Neuronal stem cell (in vitro differentiated cells): Measurements from ENCODE around the gene L1CAM.

Source experiments
- DNase-seq: peaks from one replicate; pipeline ENCODE4 v3.0.0-alpha.2; 2013; ENCODE audit warnings: low spot score
- H2AFZ ChIP-seq: one replicate; pipeline ENCODE4 v1.6.1; 2013; ENCODE audit warnings: mild to moderate bottlenecking, low read length, inconsistent platforms
- H2AK5ac ChIP-seq: 2 replicates; pipeline ENCODE4 v1.6.1; 2013; ENCODE audit warnings: low read depth, mild to moderate bottlenecking, inconsistent platforms, low read length, moderate library complexity, mixed read lengths
- H2BK120ac ChIP-seq: 2 replicates; pipeline ENCODE4 v1.6.1; 2013; ENCODE audit warnings: low read depth, mild to moderate bottlenecking, inconsistent platforms, low read length, moderate library complexity, mixed read lengths
- H2BK12ac ChIP-seq: one replicate; pipeline ENCODE4 v1.6.1; 2013; ENCODE audit warnings: low read length, inconsistent platforms
- H2BK15ac ChIP-seq: 2 replicates; pipeline ENCODE4 v1.6.1; 2013; ENCODE audit warnings: mild to moderate bottlenecking, low read length, inconsistent platforms, mixed read lengths
- H2BK5ac ChIP-seq: one replicate; pipeline ENCODE4 v1.6.1; 2013; ENCODE audit warnings: inconsistent platforms, mild to moderate bottlenecking, low read length, moderate library complexity
- H3K14ac ChIP-seq: one replicate; pipeline ENCODE4 v1.6.1; 2013; ENCODE audit warnings: low read length, inconsistent platforms
- H3K18ac ChIP-seq: 2 replicates; pipeline ENCODE4 v1.6.1; 2013; ENCODE audit warnings: low read length, inconsistent platforms
- H3K23ac ChIP-seq: 2 replicates; pipeline ENCODE4 v1.6.1; 2013; ENCODE audit warnings: low read depth, mild to moderate bottlenecking, mixed read lengths, low read length, inconsistent platforms; ENCODE audit not compliant: poor library complexity
- H3K27ac ChIP-seq: replicated peaks from 3 replicates; pipeline ENCODE4 v1.5.1; 2013; ENCODE audit warnings: low read length, inconsistent platforms
- H3K27me3 ChIP-seq, 3 experiments: 2 replicates each; pipeline ENCODE4 v1.6.1; 2013; ENCODE audit warnings: low read length in 3 of 3, mild to moderate bottlenecking in 2 of 3, inconsistent platforms in 1 of 3, low read depth in 1 of 3, mixed read lengths in 1 of 3, moderate library complexity in 1 of 3; ENCODE audit not compliant: control insufficient read depth in 3 of 3, insufficient read depth in 3 of 3
- H3K36me3 ChIP-seq, 2 donors: replicated peaks in 1 of 2; 2 replicates each; pipeline ENCODE4 v1.6.1; 2013; ENCODE audit warnings: low read length in 2 of 2; ENCODE audit not compliant: control insufficient read depth in 2 of 2, insufficient read depth in 2 of 2
- H3K4ac ChIP-seq: 2 replicates; pipeline ENCODE4 v1.6.1; 2013; ENCODE audit warnings: inconsistent platforms, mild to moderate bottlenecking, low read length, moderate library complexity
- H3K4me1 ChIP-seq, 2 donors: 1 replicate in 1 of 2; 2 replicates in 1 of 2; pipeline ENCODE4 v1.6.1; 2013; ENCODE audit warnings: low read length in 2 of 2, low read depth in 1 of 2; ENCODE audit not compliant: control insufficient read depth in 2 of 2, insufficient read depth in 1 of 2
- H3K4me2 ChIP-seq: one replicate; pipeline ENCODE4 v1.6.1; 2013; ENCODE audit warnings: mild to moderate bottlenecking, low read length, inconsistent platforms; ENCODE audit not compliant: insufficient read depth, poor library complexity, severe bottlenecking
- H3K4me3 ChIP-seq, 2 donors: 2 replicates each; pipeline ENCODE4 v1.5.1; 2013; ENCODE audit warnings: low read length in 2 of 2, mild to moderate bottlenecking in 2 of 2, inconsistent platforms in 1 of 2, moderate library complexity in 1 of 2
- H3K79me1 ChIP-seq: one replicate; pipeline ENCODE4 v1.6.1; 2013; ENCODE audit warnings: low read depth, mild to moderate bottlenecking, inconsistent platforms, low read length, moderate library complexity
- H3K9ac ChIP-seq: one replicate; pipeline ENCODE4 v1.6.1; 2013; ENCODE audit warnings: mild to moderate bottlenecking, low read depth, low read length, inconsistent platforms; ENCODE audit not compliant: poor library complexity
- H3K9me3 ChIP-seq, 2 donors: replicated peaks in 1 of 2; 2 replicates each; pipeline versions ENCODE3 to v1.6.1; 2013; ENCODE audit warnings: low read length in 2 of 2, mild to moderate bottlenecking in 2 of 2, inconsistent platforms in 1 of 2, low read depth in 1 of 2, mixed read lengths in 1 of 2, moderate library complexity in 1 of 2; ENCODE audit not compliant: control insufficient read depth in 2 of 2, insufficient read depth in 1 of 2
- H4K8ac ChIP-seq: one replicate; pipeline ENCODE4 v1.6.1; 2013; ENCODE audit warnings: low read depth, mild to moderate bottlenecking, inconsistent platforms, low read length, moderate library complexity
- H4K91ac ChIP-seq: one replicate; pipeline ENCODE4 v1.6.1; 2013; ENCODE audit warnings: low read length, low read depth, mild to moderate bottlenecking, inconsistent platforms; ENCODE audit not compliant: poor library complexity
- WGBS, 2 donors: extraction: QIAGEN DNeasy Blood & Tissue Kit; methylation state at CpG; one replicate each; pipeline ENCODE4 v1.1.7; 2013; ENCODE audit warnings: missing lambda C conversion rate in 2 of 2, mixed read lengths in 1 of 2; ENCODE audit not compliant: insufficient read length in 2 of 2, insufficient replicate concordance in 1 of 2; ENCODE audit errors: extremely low coverage in 2 of 2; 5-methylcytosine and 5-hydroxymethylcytosine counted together

The L1CAM gene

DNA sequence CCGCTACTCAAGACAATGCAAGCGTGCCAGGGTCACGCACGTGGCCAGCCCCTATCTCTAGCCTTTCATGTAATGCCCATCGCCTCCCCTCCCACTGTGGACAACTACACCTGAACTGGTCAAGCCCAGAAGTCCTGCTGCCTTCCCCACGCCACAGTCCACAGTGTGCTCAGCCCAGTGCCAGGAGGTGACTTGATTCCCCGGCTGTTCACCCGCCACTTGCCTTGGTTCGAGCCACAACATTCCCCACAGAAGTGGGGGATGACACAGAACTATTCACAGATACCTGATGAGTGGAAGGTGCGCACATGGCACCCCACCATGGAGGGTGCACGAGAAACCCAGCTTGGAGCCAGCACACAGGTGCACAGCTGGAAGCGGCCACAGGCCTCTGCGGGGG lies 33.3 kb upstream of the L1CAM start:
- no peak overlapping the region for H3K4me3 ChIP-seq
- peaks cover 0 to 61% (median 0%) of the 10 kb centered on the region in 3 experiments for H3K27me3 ChIP-seq
- no peak overlapping the region for H2AFZ ChIP-seq
- H3K4ac ChIP-seq, result no peak overlapping the region
- no peak overlapping the region for H3K9ac ChIP-seq
- no peak overlapping the region for H3K27ac ChIP-seq
- H2BK120ac ChIP-seq, result no peak overlapping the region
- H3K23ac ChIP-seq, result no peak overlapping the region
- H2AK5ac ChIP-seq, result no peak overlapping the region
- H2BK5ac ChIP-seq, result no peak overlapping the region
- H3K9me3 ChIP-seq, result no peaks in the 10 kb centered on the region
- no peak overlapping the region for H3K4me2 ChIP-seq
- WGBS, 2 donors, result no CpG with 5 or more reads among the region's 13 CpGs
- H2BK15ac ChIP-seq, result no peak overlapping the region
- H3K36me3 ChIP-seq, result no peaks in the 10 kb centered on the region
- no peaks in the 10 kb centered on the region for H3K79me1 ChIP-seq
- H3K18ac ChIP-seq, result no peak overlapping the region
- no peak overlapping the region for H4K91ac ChIP-seq
- H3K14ac ChIP-seq, result no peak overlapping the region
- no peak overlapping the region for H4K8ac ChIP-seq
- peaks cover 0 to 13% of the 10 kb centered on the region in 2 donors for H3K4me1 ChIP-seq
- H2BK12ac ChIP-seq, result no peak overlapping the region
- no peak for DNase-seq

DNA sequence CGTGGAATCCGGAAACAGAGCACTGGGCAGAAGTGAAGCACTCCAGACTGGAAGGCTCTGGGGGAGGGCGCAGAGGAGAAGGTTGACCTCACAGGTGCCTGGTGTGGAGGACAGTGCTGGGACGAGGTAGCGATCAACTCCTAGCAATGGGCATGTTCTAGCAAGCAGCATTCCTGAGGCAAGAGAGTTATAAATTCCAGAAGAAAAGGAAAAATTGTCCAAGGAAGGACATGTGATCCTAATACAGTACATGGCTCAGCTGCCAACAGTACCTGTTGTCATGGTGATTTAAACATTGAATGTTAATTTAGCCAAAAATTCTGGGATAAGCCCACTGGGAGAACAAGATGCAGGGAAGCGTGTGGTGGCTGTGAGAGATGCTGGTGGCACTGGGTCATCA lies 31.9 kb upstream of the L1CAM start:
- Histone ChIP-seq H3K36me3 (no peaks in the 10 kb centered on the region), H3K23ac (no peak overlapping the region), H2BK120ac (no peak overlapping the region), H3K4me2 (no peak overlapping the region), H3K4me1 (peaks cover 0 to 11% of the 10 kb centered on the region in 2 donors), H3K14ac (no peak overlapping the region), H3K79me1 (no peaks in the 10 kb centered on the region), H3K27ac (no peak overlapping the region), H3K9me3 (no peaks in the 10 kb centered on the region), H3K9ac (no peak overlapping the region), H4K91ac (no peak overlapping the region), H2AFZ (no peak overlapping the region), H3K4ac (no peak overlapping the region), H2BK15ac (no peak overlapping the region), H2BK12ac (no peak overlapping the region), H3K4me3 (no peak overlapping the region), H4K8ac (no peak overlapping the region), H3K27me3 (peaks cover 0 to 63% (median 0%) of the 10 kb centered on the region in 3 experiments), H2BK5ac (no peak overlapping the region), H2AK5ac (no peak overlapping the region), H3K18ac (no peak overlapping the region)
- no CpG with 5 or more reads among the region's 6 CpGs for WGBS, 2 donors
- DNase-seq, result no peak

DNA sequence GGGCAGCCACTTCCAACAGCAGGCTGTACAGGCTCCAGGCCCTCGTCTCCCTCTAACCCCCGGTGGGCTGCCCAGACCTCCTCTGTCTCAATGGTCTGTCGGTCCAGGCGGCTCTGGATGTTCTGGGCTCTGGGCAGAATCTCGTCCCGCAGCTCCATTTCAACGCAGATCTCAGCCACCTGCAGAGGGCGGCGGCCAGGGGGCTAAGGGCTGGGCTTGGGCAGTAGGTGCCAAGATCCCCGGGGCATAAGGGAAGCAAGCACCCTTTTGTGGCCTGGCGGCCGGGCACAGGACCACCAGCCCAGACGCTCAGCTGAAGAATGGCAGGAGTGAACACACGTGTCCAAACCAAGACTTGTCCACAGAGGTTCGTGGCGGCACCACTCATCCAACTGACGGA lies 27.7 kb upstream of the L1CAM start:
- H3K4me2 ChIP-seq, result no peak overlapping the region
- H2BK120ac ChIP-seq, result no peak overlapping the region
- H2BK15ac ChIP-seq, result no peak overlapping the region
- H2AK5ac ChIP-seq, result no peak overlapping the region
- H3K4ac ChIP-seq, result no peak overlapping the region
- H3K27me3 ChIP-seq, result peaks cover 0 to 41% (median 0%) of the 10 kb centered on the region in 3 experiments
- H3K9ac ChIP-seq, result no peak overlapping the region
- H3K14ac ChIP-seq, result no peak overlapping the region
- H3K23ac ChIP-seq, result no peak overlapping the region
- H4K8ac ChIP-seq, result no peak overlapping the region
- H3K4me1 ChIP-seq, result peaks cover 2 to 4% of the 10 kb centered on the region in 2 donors
- no peak overlapping the region for H2AFZ ChIP-seq
- no peak overlapping the region for H3K18ac ChIP-seq
- no peaks in the 10 kb centered on the region for H3K9me3 ChIP-seq
- H3K4me3 ChIP-seq, result no peak overlapping the region
- H4K91ac ChIP-seq, result no peak overlapping the region
- no peaks in the 10 kb centered on the region for H3K79me1 ChIP-seq
- no peak overlapping the region for H2BK12ac ChIP-seq
- no CpG with 5 or more reads among the region's 17 CpGs for WGBS, 2 donors
- H3K27ac ChIP-seq, result no peak overlapping the region
- no peaks in the 10 kb centered on the region for H3K36me3 ChIP-seq
- DNase-seq, result no peak
- no peak overlapping the region for H2BK5ac ChIP-seq

DNA sequence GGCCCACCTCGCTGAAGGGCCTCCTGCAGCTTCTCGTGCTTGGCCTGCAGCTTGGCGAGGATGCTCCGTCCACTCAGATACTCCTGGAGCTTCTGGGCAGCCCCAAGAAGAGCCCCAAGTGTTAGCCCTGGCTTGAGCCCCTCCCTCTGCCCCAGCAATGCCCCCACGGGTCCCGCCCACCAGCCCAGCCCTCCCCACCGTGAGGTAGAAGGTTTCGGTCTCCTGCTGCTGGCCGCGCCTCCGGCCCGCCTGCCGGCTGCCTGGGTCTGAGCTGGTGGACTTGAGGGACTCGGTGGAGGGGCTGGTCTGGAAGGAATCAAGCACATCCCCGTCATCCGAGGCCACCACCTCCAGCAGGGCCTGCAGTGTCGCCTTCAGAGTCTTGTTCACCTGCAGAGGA lies 27.2 kb upstream of the L1CAM start:
- H2BK12ac ChIP-seq, result no peak overlapping the region
- H3K36me3 ChIP-seq, result no peaks in the 10 kb centered on the region
- no peaks in the 10 kb centered on the region for H3K9me3 ChIP-seq
- no peak overlapping the region for H3K9ac ChIP-seq
- H3K4me3 ChIP-seq, result no peak overlapping the region
- H3K23ac ChIP-seq, result no peak overlapping the region
- no peak overlapping the region for H2AK5ac ChIP-seq
- H3K4me1 ChIP-seq, result peaks cover 2 to 4% of the 10 kb centered on the region in 2 donors
- H2BK5ac ChIP-seq, result no peak overlapping the region
- H4K8ac ChIP-seq, result no peak overlapping the region
- H4K91ac ChIP-seq, result no peak overlapping the region
- H3K4me2 ChIP-seq, result no peak overlapping the region
- no peak overlapping the region for H3K18ac ChIP-seq
- no CpG with 5 or more reads among the region's 17 CpGs for WGBS, 2 donors
- H3K27ac ChIP-seq, result no peak overlapping the region
- H3K27me3 ChIP-seq, result peaks cover 0 to 37% (median 0%) of the 10 kb centered on the region in 3 experiments
- H3K79me1 ChIP-seq, result no peaks in the 10 kb centered on the region
- H2BK15ac ChIP-seq, result no peak overlapping the region
- DNase-seq, result no peak
- no peak overlapping the region for H2AFZ ChIP-seq
- H3K4ac ChIP-seq, result no peak overlapping the region
- H3K14ac ChIP-seq, result no peak overlapping the region
- H2BK120ac ChIP-seq, result no peak overlapping the region
